ENCODE results near the gene GID4.

DNA sequence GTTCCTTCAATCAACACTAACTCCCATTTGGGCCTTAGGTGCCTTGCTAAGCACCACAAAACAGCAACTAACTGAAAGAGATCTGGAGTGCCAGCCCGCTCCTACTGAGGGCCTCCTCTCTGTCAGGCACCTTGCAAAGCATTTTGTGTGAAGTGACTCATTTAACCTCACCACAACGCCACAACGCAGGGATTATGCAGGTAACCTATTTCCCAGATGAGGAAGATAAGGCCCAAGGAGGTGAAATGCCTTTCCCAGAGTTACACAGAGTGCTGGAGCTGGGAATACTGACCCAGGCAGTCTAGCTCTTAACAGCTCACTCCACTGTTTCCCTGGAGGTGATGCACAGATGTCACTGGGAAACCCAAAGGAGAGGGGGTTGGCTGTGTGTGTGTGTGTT is 33.7 kb upstream of the GID4 start:
- TF ChIP-seq, protein P1, sequence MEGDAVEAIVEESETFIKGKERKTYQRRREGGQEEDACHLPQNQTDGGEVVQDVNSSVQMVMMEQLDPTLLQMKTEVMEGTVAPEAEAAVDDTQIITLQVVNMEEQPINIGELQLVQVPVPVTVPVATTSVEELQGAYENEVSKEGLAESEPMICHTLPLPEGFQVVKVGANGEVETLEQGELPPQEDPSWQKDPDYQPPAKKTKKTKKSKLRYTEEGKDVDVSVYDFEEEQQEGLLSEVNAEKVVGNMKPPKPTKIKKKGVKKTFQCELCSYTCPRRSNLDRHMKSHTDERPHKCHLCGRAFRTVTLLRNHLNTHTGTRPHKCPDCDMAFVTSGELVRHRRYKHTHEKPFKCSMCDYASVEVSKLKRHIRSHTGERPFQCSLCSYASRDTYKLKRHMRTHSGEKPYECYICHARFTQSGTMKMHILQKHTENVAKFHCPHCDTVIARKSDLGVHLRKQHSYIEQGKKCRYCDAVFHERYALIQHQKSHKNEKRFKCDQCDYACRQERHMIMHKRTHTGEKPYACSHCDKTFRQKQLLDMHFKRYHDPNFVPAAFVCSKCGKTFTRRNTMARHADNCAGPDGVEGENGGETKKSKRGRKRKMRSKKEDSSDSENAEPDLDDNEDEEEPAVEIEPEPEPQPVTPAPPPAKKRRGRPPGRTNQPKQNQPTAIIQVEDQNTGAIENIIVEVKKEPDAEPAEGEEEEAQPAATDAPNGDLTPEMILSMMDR (IDR thresholded peaks at IDR 0.05 in 8 of 11, conservative IDR thresholded peaks at IDR 0.05 in 3 of 11), result no peak
- TF ChIP-seq POLR2AphosphoS5 (IDR thresholded peaks at IDR 0.05) (no peak), POLR2A (IDR thresholded peaks at IDR 0.05) (no peak)
